GM18868 (cell line): ENCODE measurements around the gene PTPRE.

Experiments
- ATAC-seq: cut with Tn5 transposase; IDR thresholded peaks from one replicate; pipeline ENCODE4 v1.9.1; 2021; ENCODE audit warnings: mild to moderate bottlenecking, moderate library complexity; ENCODE audit not compliant: unreplicated experiment

Gene PTPRE

DNA sequence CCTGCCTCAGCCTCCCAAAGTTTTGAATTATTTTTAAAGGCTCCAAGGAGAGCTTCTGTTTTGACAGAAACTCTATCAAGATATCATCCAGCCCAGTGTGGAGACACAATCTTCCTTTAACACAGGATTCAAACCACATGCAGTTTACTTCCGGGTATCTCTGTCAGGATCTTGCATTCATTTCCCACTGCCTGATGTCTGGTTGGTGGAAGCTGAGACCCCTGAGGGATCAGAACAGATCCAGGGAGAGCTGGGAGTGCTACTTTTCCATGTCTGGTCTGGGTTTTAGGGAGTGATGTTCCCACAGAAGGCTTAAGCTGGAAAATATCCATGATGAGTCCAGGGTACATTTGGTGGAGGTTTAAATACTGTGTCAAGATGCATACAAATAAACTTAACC is 16.7 kb downstream of the PTPRE start:
- no peak for ATAC-seq

GRCh38 chr10:127925471-127926207 is 18.7 kb downstream of the PTPRE start:
- no peak for ATAC-seq

- ATAC-seq, result no peak
Observed at GRCh38 chr10:127926455-127926854, 19.6 kb downstream of the PTPRE start.

DNA sequence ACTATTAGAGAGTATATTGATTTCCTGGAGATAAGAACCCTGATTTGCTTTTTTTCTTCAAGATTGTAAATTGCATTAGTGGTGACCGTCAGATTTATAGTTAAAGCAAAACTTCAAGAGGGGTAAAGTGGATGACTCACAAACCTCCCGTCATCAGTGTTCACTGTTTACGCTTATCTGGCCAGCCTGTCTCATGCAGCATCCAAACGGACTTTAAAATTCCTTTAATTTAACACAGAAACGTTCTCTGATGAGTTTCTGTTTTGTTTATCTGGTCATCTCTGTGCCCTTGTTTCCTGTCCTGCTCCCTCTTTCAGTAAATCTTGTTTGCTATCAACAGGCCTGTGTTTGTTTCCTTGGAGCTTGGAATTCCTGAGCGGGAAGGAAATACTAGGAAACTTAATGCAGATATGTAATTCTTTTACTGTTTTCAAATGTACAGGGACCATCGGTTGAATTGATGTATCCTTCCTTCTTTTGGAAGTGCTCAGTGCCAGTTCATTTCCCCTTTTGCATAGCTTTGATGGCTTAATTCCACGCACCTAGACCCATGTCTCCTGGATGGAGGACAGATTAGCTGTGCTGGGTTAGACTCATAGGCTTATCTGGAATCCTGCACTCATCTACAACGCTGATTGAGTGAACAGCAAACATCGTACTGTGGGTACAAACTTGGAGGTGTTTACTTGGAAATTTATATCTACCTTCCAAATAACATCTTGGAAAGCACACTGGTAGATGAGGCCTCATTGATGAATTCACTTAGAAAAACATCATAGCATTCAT is 21.3 kb downstream of the PTPRE start:
- no peak for ATAC-seq

GRCh38 chr10:127932521-127933270 is 25.8 kb downstream of the PTPRE start:
- no peak for ATAC-seq

GRCh38 chr10:127933271-127933670 is 26.4 kb downstream of the PTPRE start:
- no peak for ATAC-seq

DNA sequence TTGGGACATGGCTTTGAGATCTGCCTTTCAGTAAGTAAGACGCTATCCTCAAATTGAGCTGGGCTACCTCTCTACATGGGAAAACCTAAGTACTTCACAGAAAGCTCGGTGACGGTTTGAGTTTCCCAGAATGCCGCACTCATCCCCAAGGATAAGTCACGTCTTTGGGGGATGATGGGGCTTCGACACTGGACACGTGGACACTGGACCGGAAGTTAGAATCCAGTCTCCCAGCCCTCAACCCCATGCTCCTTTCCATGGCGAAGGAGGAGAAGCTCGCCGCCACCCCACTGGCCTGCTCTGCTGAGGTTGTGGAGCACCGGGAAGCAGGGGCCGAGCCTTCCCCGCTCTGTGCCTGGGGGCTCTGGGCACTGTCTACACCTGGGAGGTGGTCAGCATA is 27.5 kb downstream of the PTPRE start:
- ATAC-seq, result no peak

DNA sequence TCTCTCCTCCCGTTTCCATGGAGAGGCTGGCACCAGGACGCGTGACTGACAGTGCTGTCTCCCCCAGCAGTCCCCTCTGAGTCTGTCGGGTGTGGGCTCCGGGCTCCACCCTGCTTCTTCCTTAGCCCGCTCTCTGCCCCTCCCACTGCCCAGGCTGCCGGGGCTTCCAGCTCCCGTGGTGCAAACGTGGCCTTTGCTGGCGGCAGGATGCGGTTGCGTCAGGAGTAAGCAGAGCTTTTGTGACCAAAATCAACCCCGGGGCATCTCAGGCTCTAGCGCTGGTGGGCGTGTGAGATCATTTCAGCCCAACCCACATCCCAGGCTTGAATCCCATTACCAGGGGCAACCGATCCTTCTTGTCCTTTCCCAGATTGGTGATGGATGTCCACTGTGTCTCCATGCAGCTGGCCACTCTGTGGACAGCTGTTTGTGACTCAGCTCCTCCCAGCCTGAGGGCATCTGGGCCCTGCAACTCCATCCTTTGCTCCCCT is 28.2 kb downstream of the PTPRE start:
- ATAC-seq, result no peak

DNA sequence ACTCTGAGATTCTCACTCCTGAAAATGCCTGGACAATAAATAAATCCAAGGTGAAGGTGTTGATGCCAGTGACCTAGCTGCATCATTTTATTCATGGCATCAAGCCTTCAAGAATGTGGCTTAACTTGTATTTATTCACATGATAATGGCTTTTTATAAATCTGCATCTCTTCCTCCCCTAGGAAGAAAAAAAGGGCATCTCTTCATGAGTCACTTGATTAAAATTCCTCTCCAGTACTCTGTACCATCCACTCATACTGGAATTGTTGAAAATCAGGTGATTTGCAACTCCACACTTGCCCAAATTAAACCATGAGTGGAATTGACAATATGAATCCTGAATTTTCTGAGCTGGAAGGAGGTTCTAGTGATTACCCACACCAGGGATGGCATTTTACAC is 30.2 kb downstream of the PTPRE start:
- ATAC-seq, result no peak

- ATAC-seq, result no peak
Observed at GRCh38 chr10:127937915-127938463, 31.1 kb downstream of the PTPRE start.

DNA sequence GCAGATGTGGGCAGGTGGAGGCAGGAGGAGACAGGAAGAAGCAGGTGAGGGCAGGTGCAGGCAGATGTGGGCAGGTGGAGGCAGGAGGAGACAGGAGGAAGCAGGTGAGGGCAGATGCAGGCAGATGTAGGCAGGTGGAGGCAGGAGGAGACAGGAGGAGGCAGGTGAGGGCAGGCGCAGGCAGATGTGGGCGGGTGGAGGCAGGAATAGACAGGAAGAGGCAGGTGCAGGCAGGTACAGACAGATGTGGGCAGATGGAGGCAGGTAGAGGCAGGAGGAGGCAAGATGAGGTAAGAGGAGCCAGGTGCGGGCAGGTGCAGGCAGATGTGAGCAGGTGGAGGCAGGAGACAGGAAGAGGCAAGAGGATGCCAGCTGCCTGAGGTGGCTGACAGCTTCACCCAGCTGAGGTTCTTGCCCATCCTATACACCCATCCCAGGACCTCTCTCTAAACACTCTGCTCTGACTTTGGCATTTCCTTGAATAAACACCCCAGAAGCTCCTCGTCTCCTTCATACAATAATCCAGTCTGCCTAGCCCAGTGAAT is 33.0 kb downstream of the PTPRE start:
- no peak for ATAC-seq

GRCh38 chr10:127940866-127941640 is 34.1 kb downstream of the PTPRE start:
- no peak for ATAC-seq

DNA sequence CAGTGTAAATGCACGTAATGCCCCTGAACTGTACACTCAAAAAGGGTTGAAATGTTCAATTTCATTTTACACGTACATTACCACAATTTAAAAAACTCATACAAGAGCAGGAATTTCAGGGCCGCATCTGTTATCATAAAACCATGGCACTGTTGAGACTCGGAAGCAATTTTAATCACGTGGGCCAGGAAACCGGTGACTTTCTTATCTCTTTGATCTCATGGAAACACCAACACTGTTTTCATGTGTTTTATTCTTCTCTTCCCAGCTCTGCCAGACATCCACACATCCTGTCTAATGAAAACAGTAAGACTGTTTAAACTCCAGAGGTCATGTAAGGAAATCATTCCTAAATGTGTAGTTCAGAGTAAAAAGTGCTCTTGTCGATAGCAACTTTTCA is 35.9 kb downstream of the PTPRE start:
- ATAC-seq, result no peak

- no peak for ATAC-seq
Observed at GRCh38 chr10:127943336-127943910, 36.5 kb downstream of the PTPRE start.

GRCh38 chr10:127944256-127944655 is 37.4 kb downstream of the PTPRE start:
- no peak for ATAC-seq

GRCh38 chr10:127945341-127945758 is 38.4 kb downstream of the PTPRE start:
- ATAC-seq, result no peak

DNA sequence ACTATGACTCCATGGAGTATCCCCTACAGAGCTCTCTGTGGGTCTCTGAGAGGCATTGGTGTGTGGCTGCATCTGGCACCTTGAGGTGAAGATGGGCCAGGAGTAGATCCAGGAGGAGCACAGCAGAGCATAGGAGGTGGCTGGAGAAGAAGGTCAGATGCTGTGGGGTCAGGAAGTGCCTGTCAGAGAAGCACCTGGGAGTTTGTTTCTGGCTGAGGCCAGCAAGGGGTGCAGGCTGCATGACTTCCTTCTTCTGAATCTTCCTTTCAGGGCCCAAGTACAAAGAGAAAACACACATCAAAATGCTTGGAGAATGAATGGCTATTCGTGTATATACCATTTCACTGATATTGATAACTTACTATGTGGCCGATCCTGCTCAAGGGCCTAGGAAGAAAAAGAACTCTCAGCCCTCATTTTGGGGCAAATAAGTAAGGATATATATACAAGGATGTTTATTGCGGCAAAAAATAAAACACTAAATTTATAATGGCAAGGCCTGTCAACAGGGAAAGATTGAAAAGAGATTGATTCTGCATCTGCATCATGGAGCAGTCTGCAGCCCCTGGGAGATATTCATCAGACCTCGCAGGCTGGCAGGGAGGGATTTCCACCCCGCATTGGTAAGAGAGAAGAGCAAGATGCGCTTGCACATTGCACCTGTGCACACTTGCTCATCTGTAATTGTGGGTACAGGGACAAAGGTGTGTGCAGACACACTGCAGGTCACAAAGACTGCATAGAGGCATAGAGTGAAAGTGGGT is 39.2 kb downstream of the PTPRE start:
- no peak for ATAC-seq

DNA sequence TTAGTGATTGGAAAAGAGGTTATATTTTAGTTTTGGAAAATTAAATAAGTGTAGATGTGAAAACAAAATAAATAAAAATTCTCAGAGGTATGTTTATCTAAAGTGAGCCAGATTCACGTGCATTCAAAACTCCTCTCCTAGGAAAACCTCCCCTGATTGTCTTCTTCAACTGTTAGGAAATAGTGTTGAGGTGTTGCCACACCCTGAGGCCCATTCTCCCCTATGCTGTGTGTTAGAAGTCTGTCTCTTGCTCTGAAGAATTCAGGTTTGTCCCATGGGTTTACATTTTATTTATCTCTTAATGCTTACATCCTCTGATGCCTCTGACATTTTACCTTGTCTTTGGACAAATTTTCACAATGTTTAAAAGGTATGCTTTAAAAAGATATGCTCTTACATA is 40.3 kb downstream of the PTPRE start:
- no peak for ATAC-seq

GRCh38 chr10:127948791-127949190 is 41.9 kb downstream of the PTPRE start:
- no peak for ATAC-seq
